Nucleus accumbens (tissue), 56 donors: ENCODE data around the gene MEG3.
"Not testable (repeated sequence)": the region's sequence is repeated elsewhere in the genome, so short reads cannot be mapped to it uniquely, and the experiment has no call there.

Source experiments
- DNase-seq, 56 donors: peaks; one replicate each; lab custom pipeline; 2025; lab: John Stamatoyannopoulos, UW

The MEG3 gene

GRCh38 chr14:100813291-100813690 is 12.6 kb upstream of the MEG3 start:
- DNase-seq, result no peak

GRCh38 chr14:100815478-100816285 is 10.2 kb upstream of the MEG3 start:
- no peak for DNase-seq

- DNase-seq, result no peak
Measured at GRCh38 chr14:100816286-100816949, 9.5 kb upstream of the MEG3 start.

- DNase-seq, result no peak
Measured at GRCh38 chr14:100816950-100817901, 8.7 kb upstream of the MEG3 start.

GRCh38 chr14:100818221-100818699 is 7.7 kb upstream of the MEG3 start:
- DNase-seq, result no peak

GRCh38 chr14:100818923-100819322 is 7.0 kb upstream of the MEG3 start:
- not testable (repeated sequence) for DNase-seq

GRCh38 chr14:100819453-100819828 is 6.5 kb upstream of the MEG3 start:
- DNase-seq, result no peak

- DNase-seq, result no peak
Measured at GRCh38 chr14:100819829-100820475, 6.0 kb upstream of the MEG3 start.

- DNase-seq, result no peak
Measured at GRCh38 chr14:100820957-100821356, 5.0 kb upstream of the MEG3 start.

- no peak for DNase-seq
Measured at GRCh38 chr14:100822013-100822412, 3.9 kb upstream of the MEG3 start.

- no peak for DNase-seq
Measured at GRCh38 chr14:100822532-100823296, 3.2 kb upstream of the MEG3 start.

GRCh38 chr14:100823413-100824080 is 2.4 kb upstream of the MEG3 start:
- no peak for DNase-seq

GRCh38 chr14:100824091-100824551 is 1.8 kb upstream of the MEG3 start:
- DNase-seq, result peak in 50 of 56 donors; percentile 12 to 87 (median 54)

GRCh38 chr14:100824901-100825712 is 811 bp upstream of the MEG3 start:
- no peak for DNase-seq

- no peak for DNase-seq
Measured at GRCh38 chr14:100826391-100827100, 628 bp downstream of the MEG3 start.

GRCh38 chr14:100827101-100828021 is 1.4 kb downstream of the MEG3 start:
- DNase-seq, result peak in 12 of 56 donors; percentile 10 to 47 (median 17)
